DMS153 treated with DMSO at 0.1 percent for 48 hours (cell line): ENCODE data around the gene NDRG2.

Experiments used
- DNase-seq: peaks from one replicate; lab custom pipeline; 2025; ENCODE audit not compliant: unreplicated experiment; lab: John Stamatoyannopoulos, UW

The NDRG2 gene

GRCh38 chr14:21037156-21037555 is 12.3 kb upstream of the NDRG2 start:
- DNase-seq: no peak

DNA sequence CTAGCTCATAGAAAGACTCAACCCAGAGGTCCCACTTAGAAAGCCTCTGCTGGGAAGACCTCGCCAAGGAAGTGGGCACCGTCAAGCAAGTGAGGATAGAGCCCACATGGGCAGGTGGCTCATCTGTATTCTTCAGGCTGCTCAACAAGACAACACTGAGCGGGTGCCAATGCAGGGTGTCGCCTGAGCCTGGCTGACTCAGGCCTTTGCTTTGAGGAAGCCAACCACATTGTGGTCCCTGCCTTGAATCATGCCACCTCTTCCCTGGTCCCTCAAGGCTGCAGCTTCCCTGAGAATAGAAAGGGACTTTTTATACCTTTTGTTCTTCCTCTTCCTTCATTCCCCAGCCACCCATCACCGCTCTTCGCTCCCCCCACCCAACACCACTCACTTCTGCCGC is 11.9 kb upstream of the NDRG2 start:
- no peak for DNase-seq

- no peak for DNase-seq
Observed at GRCh38 chr14:21034707-21035106, 9.8 kb upstream of the NDRG2 start, which contains the start of gene RNASE13. RNASE13 (minus strand) TSS chr14:21034807; CDS start chr14:21034288, 519 bp downstream.

DNA sequence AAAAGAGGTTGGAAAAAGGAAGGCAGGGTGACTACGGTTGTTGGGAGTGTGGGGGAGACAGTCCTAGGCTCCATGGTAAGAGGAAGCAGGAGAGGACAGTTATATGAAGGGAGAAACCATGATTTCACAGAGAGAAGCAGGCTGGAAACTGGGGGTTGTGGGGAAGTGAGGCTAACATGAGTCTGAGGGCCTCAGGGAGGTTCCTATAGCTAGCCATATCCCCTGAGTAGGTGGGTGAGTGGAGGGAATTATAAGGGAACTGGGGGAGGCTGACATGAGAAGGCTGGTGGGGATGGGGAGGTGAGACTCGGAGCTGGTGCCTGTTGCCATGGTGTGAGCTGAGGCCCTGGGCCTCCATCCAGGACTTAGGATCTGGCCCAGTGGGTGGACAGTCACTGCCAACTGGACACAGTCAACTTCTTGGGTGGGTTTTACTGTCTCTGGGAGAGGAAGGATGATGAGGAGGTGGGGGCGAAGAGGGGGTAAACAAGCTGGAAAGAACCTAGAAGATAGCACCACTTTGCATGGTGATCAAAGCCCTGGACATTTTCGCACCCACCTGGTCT is 8.4 kb upstream of the NDRG2 start:
- DNase-seq: no peak

- no peak for DNase-seq
Observed at GRCh38 chr14:21032326-21033132, 7.7 kb upstream of the NDRG2 start.

- no peak for DNase-seq
Observed at GRCh38 chr14:21030531-21030930, 5.7 kb upstream of the NDRG2 start.

GRCh38 chr14:21029917-21030316 is 5.1 kb upstream of the NDRG2 start, which contains the start of gene TPPP2:
TPPP2 (plus strand) TSS chr14:21030217; CDS start chr14:21030582, 365 bp downstream.
- DNase-seq: no peak

DNA sequence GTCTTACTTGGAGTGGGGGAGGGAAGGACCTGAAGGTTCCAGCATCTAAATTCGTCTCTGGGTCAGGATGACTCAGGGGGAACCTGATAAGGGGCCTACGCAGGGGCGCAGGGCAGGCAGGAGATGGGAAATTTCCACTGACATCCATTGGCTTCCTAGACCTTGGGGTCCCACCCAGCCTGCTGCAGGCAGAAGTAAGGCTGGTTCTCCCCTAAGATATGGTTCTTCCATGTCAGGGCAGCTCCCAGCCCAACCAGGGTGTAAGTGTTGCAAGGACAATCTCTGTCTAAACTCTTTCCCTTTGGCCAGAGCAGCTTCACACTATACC is 2.1 kb upstream of the NDRG2 start:
- DNase-seq: no peak

DNA sequence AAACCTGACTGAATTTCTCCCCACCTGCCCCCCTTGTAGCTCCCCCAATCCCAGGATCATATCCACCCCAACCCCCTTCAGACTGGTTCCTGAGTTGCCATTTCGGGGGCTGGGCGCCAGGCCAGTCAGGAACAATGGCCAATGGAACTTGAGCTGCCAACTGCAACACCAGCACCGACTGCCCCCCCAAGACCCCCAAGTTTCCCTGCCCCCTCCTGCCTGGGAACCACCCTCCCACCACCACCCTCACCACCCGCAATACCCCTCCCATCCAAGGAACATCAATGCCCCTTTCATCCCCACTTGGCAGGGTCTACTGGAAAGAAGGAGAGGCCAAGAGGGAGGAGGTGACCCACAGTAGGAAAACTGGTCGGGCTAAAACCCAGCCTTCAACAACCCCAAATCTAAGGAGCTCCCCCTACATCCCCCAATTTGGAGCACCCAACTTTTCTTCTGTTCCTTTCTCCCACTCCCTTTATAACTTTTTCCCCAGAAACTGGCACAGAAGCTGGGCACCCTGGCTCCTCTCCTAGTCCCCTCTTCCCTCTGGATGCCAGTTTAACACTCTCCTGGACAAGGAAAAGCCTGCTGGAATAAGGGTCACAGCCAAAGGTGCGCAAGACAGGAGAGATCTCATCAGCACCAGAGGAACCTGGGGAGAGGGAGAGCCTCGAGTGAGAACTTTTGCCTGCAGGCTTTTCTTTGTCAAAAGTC is 1.6 kb upstream of the NDRG2 start:
- DNase-seq: no peak

GRCh38 chr14:21025371-21026273 is 761 bp upstream of the NDRG2 start:
- DNase-seq: no peak

- DNase-seq: no peak
Observed at GRCh38 chr14:21023817-21024584, 860 bp downstream of the NDRG2 start.

DNA sequence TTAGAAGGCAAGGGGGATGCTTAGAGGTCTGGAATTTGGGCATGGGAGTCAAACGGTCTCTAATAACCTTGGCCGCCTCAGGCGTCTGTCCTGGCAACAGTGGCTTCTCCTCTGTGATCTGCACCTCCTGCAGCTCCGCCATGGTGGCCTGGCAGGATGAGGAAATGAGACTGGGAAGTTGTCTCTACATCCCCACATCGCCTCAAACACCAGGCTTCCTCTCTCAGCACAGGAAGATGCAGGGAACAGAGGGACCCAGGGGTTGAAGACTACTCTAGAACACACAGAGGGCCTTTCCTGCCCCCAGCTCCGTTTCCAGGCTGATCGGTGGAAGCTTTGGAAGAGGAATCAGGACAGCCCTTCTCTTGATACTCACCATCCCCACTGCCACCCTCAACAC is 1.7 kb downstream of the NDRG2 start:
- DNase-seq: no peak

DNA sequence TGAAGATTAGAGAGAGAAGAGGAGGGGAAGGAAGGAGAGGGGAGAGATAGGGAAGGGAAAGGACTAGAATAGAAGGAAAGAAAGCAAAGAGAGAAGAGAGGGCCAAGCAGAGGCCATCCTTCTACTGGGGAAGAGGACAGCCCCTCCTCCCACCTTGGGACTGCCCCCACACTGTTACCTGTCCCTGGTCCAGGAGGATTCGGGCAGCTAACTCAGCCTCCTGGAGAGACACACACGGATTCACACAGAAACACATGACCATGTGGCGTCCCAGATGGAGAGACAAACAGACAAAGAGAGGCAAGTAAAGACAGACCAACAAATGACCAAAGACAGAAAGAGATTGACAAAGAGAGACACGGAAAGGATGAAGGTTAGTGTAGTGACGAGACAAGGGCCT is 2.2 kb downstream of the NDRG2 start:
- DNase-seq: no peak

- no peak for DNase-seq
Observed at GRCh38 chr14:21020977-21021545, 3.8 kb downstream of the NDRG2 start.

DNA sequence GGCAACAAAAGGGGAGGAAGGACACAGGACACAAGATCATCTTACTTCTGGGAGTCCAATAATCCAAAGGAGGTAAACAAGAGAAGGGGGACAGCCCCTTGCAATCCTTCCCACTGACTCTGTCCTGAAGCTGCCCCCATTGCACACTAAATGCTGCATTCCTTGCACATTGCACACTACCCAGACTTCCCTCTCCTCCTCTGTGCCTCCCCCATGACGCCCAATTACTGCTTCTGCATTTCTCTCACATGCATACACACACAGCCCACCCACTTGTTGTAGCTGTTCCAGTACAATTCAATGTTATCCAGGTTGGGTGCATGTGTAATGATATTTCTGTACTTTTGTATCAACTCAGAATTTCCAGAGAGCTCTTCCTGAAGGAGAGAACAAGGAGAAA is 5.5 kb downstream of the NDRG2 start:
- no peak for DNase-seq

GRCh38 chr14:21018781-21019180 is 6.1 kb downstream of the NDRG2 start:
- no peak for DNase-seq

- no peak for DNase-seq
Observed at GRCh38 chr14:21018286-21018685, 6.6 kb downstream of the NDRG2 start.

DNA sequence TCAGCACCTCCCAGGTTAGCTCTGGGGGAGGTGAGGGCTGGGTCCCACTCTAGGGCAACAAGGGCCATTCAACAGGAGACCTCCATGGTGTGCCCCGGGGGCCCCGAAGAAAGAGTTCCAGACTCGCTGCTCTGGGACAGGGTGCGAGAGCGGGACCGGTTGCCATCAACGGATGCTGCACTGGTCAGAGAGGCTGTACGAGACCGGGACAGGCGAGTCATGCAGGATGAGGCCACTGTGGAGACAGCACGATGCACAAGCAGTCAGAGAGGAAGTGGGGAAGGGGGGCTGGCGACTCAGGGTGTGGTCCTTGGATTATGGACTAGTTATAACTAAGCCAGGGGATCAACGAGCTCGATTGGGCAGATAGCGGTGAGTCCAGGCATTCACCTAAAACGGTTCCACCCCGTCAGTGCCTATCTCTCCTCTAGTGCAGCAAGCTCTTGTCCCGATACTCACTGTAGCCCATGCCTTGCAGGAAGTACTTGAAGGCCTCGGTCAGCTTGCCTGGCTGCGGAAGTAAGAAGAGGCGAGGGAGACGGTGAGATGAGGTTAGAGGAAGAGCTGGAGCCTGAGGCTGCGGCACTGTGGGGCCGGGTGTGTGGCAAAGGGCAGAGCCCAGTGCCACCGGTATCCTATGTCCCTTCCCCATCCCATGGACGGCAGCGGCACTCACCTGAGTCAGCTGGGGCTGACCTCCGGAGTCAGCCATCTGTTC is 7.2 kb downstream of the NDRG2 start:
- DNase-seq: no peak

DNA sequence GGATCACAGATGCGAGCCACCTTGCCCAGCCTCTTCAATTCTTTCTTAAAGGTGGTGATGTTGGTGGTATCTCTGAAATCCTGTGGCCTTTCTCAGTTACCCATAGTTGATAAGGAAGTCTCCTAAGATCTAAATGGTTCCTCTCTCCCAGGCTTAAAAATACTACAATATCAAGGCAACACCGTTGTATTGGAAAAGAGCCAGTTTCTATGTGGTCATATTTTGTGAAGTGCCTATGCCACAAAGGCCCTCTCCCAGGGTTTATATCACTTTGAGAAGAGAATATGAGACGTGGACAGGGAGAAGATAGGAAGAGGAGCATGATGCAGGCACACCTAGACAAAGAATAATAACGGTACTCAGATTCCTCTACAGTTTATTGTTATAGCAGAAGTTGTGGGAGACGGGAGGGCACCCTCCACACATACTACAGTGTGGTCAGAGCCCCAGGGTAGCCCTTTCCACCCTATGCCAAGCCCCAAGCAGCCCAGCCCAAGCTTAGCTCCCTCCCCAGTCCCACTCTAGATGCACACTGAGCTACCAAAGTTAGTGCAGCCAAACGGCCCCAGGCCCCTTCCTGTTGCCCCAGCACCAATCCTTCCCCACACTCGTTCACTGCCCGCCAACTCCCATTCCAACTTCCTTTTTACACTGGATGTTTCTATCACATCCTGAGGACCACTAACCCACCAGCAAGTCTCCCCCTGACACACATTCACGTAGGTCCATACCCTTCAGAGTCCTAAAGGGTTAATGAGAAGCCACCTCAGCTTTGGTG is 8.3 kb downstream of the NDRG2 start:
- no peak for DNase-seq
